PFSK-1 (cell line): ENCODE data around the gene PPP2R5A.

Source experiments
- FOXP2 ChIP-seq: optimal IDR thresholded peaks from 2 replicates; pipeline ENCODE3; 2011; ENCODE audit warnings: borderline replicate concordance, control low read depth, inconsistent platforms; ENCODE audit not compliant: insufficient read depth; ENCODE audit errors: extremely low read length, extremely low read depth
- POLR2AphosphoS5 ChIP-seq: IDR thresholded peaks from 2 replicates; pipeline ENCODE4 v1.6.1; 2012; ENCODE audit warnings: low read depth, mild to moderate bottlenecking, control low read depth, low read length, moderate library complexity
- REST ChIP-seq, 2 experiments: IDR thresholded peaks; 2 replicates each; pipeline versions ENCODE4 v1.6.1 to v1.8.0; 2011 to 2012; ENCODE audit warnings: low read depth in 2 of 2, low read length in 2 of 2, control low read depth in 1 of 2, inconsistent platforms in 1 of 2, mild to moderate bottlenecking in 1 of 2, moderate library complexity in 1 of 2; ENCODE audit not compliant: insufficient read depth in 1 of 2
- SIN3A ChIP-seq: IDR thresholded peaks from 2 replicates; pipeline ENCODE4 v1.6.1; 2012; ENCODE audit warnings: mild to moderate bottlenecking, low read length, moderate library complexity, borderline replicate concordance; ENCODE audit not compliant: insufficient read depth
- TAF1 ChIP-seq: IDR thresholded peaks from 2 replicates; pipeline ENCODE4 v1.6.1; 2012; ENCODE audit warnings: low read length, control low read depth, borderline replicate concordance; ENCODE audit not compliant: insufficient read depth

PPP2R5A gene

DNA sequence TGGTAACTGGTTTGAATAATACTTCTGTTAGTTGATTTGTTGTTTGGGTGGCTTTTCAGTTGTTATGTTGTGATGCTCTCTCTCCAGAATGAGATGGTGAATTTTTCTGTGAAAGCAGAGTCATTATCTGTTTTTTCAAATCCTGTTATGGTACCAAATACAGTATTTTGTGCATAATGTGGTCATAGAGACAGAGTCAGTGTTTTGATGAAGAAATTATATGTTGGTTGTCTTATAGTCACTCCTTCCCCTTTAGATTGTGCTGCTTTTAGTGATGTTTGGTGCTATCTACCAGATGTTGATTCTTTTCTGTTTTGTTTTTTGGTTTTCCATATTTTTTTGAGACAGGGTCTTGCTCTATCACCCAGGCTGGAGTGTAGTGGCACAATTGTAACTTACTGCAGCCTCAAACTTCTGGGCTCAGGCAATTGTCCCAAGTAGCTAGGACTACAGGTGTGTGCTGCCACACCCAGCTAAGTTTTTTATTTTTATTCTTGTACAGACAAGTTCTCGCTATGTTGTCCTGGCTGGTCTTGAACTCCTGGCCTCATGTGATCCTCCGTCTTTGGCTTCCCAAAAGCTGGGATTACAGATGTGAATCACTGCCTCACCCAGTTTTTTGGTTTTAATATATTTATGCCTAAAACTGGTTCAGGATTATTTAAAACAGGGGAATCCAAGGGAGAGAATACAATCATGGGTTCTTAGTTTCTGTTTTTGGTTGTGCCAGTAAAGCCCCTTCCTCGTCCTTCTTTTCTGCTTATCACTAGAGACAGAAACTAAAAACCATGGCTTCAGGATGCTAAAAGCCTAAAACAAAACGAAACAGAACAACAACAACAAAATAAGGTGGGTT lies 7.3 kb downstream of the PPP2R5A start:
- TF ChIP-seq FOXP2 = no peak
- TF ChIP-seq SIN3A = no peak
- no peak for TF ChIP-seq POLR2AphosphoS5
- TF ChIP-seq REST (IDR thresholded peaks at IDR 0.05; ENCODE audit: insufficient read depth in 1 of 2, low read depth in 2 of 2, low read length in 2 of 2) = no peak
- no peak for TF ChIP-seq TAF1

DNA sequence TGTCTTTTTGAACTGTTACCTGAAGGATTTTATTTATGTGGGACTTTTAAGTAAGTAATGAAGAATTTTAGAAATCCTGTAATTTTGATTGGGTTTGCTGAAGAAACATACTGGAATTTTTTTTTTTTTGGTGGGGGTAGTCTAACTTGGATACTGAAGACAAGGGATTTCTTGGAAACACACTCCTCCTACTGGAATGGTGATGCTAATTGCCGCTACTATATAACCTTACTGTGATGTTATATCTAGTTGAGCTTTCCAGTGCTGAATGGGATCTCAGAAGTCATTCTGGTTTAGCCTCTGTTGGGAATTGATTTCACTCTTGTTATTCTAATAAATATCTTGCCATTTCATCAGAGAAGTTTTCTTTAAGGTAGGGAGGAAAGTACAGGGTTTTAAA lies 8.4 kb downstream of the PPP2R5A start:
- TF ChIP-seq FOXP2 (no peak), REST (IDR thresholded peaks at IDR 0.05; ENCODE audit: insufficient read depth in 1 of 2, low read depth in 2 of 2, low read length in 2 of 2) (no peak), POLR2AphosphoS5 (no peak), SIN3A (no peak), TAF1 (no peak)

GRCh38 chr1:212294983-212295382 lies 9.8 kb downstream of the PPP2R5A start:
- TF ChIP-seq POLR2AphosphoS5 = no peak

GRCh38 chr1:212295579-212295978 lies 10.4 kb downstream of the PPP2R5A start:
- TF ChIP-seq FOXP2 (no peak), POLR2AphosphoS5 (no peak), REST (IDR thresholded peaks at IDR 0.05; ENCODE audit: insufficient read depth in 1 of 2, low read depth in 2 of 2, low read length in 2 of 2) (no peak), TAF1 (no peak), SIN3A (no peak)

- TF ChIP-seq REST (IDR thresholded peaks at IDR 0.05; ENCODE audit: insufficient read depth in 1 of 2, low read depth in 2 of 2, low read length in 2 of 2) = no peak
- TF ChIP-seq TAF1 = no peak
- TF ChIP-seq FOXP2 = no peak
- TF ChIP-seq SIN3A = no peak
- no peak for TF ChIP-seq POLR2AphosphoS5
These were observed 12.1 kb downstream of the PPP2R5A start for GRCh38 chr1:212297338-212297737.
